GM23338 (cell line): ENCODE results near the gene ECM2. TPM values are rescaled to one million over a fixed set of nuclear protein-coding genes. Genes with fewer than 3 reads are reported as not detected.

Source experiments
- ATAC-seq: fragments of 200-7000 bp; cut with Tn5 transposase; 3 replicates; pipeline ENCODE4 v1.9.1; 2020
- DNase-seq: peaks from one replicate; pipeline ENCODE4 v3.0.0-alpha.2; 2015; ENCODE audit warnings: low spot score
- H2AFZ ChIP-seq: fragments of 200-600 bp; sonication (generic); 2 replicates; pipeline ENCODE4 v1.8.0; 2016; ENCODE audit warnings: antibody characterized with exemption, mild to moderate bottlenecking, moderate library complexity
- H3F3A ChIP-seq: fragments of 200-600 bp; sonication (generic); replicated peaks from 2 replicates; pipeline ENCODE4 v1.8.0; 2017; ENCODE audit warnings: antibody characterized with exemption, mixed run types, low read depth
- H3K27ac ChIP-seq: fragments of 200-600 bp; sonication (generic); 2 replicates; pipeline ENCODE4 v1.6.1; 2016; ENCODE audit warnings: low read depth
- H3K27me3 ChIP-seq: fragments of 200-600 bp; sonication (generic); 2 replicates; pipeline ENCODE4 v1.8.0; 2016; ENCODE audit warnings: mild to moderate bottlenecking, mixed run types, moderate library complexity; ENCODE audit not compliant: insufficient read depth
- H3K36me3 ChIP-seq: fragments of 200-600 bp; sonication (generic); 2 replicates; pipeline ENCODE4 v1.8.0; 2016; ENCODE audit warnings: mild to moderate bottlenecking; ENCODE audit not compliant: insufficient read depth
- H3K4me1 ChIP-seq: fragments of 200-600 bp; sonication (generic); 2 replicates; pipeline ENCODE4 v1.8.0; 2016; ENCODE audit warnings: mild to moderate bottlenecking, moderate library complexity; ENCODE audit not compliant: insufficient read depth
- H3K4me2 ChIP-seq: fragments of 200-600 bp; sonication (generic); 2 replicates; pipeline ENCODE4 v1.7.1; 2017; ENCODE audit warnings: mixed run types
- H3K4me3 ChIP-seq: fragments of 200-600 bp; sonication (generic); 2 replicates; pipeline ENCODE4 v1.6.1; 2016; ENCODE audit warnings: mixed run types
- H3K79me2 ChIP-seq: fragments of 200-600 bp; sonication (generic); replicated peaks from 2 replicates; pipeline ENCODE4 v1.8.0; 2017; ENCODE audit warnings: mild to moderate bottlenecking; ENCODE audit not compliant: insufficient read depth
- H3K9me2 ChIP-seq: fragments of 200-600 bp; sonication (generic); 2 replicates; pipeline ENCODE4 v1.8.0; 2017; ENCODE audit not compliant: insufficient read depth
- H4K20me1 ChIP-seq: fragments of 200-600 bp; sonication (generic); replicated peaks from 2 replicates; pipeline ENCODE4 v1.8.0; 2017; ENCODE audit warnings: mild to moderate bottlenecking; ENCODE audit not compliant: insufficient read depth
- H3K27ac Mint-ChIP-seq: 2 replicates; pipeline ENCODE4 v1.8.0; 2020; ENCODE audit warnings: inconsistent platforms, mild to moderate bottlenecking, moderate library complexity, mixed read lengths
- H3K27me3 Mint-ChIP-seq: 3 replicates; pipeline ENCODE4 v1.8.0; 2022; ENCODE audit warnings: low read depth, mild to moderate bottlenecking, moderate library complexity, mixed read lengths, inconsistent platforms; ENCODE audit not compliant: insufficient read depth, poor library complexity
- H3K36me3 Mint-ChIP-seq: 3 replicates; pipeline ENCODE4 v1.8.0; 2021; ENCODE audit warnings: low read depth, mild to moderate bottlenecking, inconsistent platforms, moderate library complexity, mixed read lengths
- H3K4me1 Mint-ChIP-seq: 3 replicates; pipeline ENCODE4 v1.8.0; 2020; ENCODE audit warnings: mild to moderate bottlenecking, inconsistent platforms, mixed read lengths
- H3K4me3 Mint-ChIP-seq: 3 replicates; pipeline ENCODE4 v1.8.0; 2021; ENCODE audit warnings: moderate library complexity, mild to moderate bottlenecking, inconsistent platforms, mixed read lengths
- H3K9me3 Mint-ChIP-seq: 3 replicates; pipeline ENCODE4 v1.8.0; 2020; ENCODE audit warnings: moderate library complexity, mild to moderate bottlenecking, inconsistent platforms, mixed read lengths
- ETS1 ChIP-seq: IDR thresholded peaks from 2 replicates; pipeline ENCODE4 v1.6.1; 2016; ENCODE audit warnings: antibody characterized with exemption
- REST ChIP-seq: IDR thresholded peaks from one replicate; pipeline ENCODE4 v1.6.1; 2018; ENCODE audit warnings: antibody characterized with exemption; ENCODE audit not compliant: unreplicated experiment
- STAT1 ChIP-seq: IDR thresholded peaks from one replicate; pipeline ENCODE4 v1.6.1; 2016; ENCODE audit warnings: antibody characterized with exemption; ENCODE audit not compliant: unreplicated experiment
- ZNF331 ChIP-seq: fragments of 250-450 bp; sonication (Bioruptor Pico); IDR thresholded peaks from 2 replicates; pipeline ENCODE4 v1.5.0; 2020; ENCODE audit warnings: low read depth, mild to moderate bottlenecking, moderate library complexity
- ZNF462 ChIP-seq: fragments of 250-450 bp; sonication (Bioruptor Pico); IDR thresholded peaks from 2 replicates; pipeline ENCODE4 v1.5.0; 2020; ENCODE audit warnings: mild to moderate bottlenecking, moderate library complexity
- polyA plus RNA-seq: library from polyadenylated mRNA; unstranded; fragments of >200 nt; fragmentation: Nextera tagmentation; extraction: Ambion mirVana; gene quantifications from 2 replicates; pipeline ENCODE4 v1.2.1, GENCODE V29; 2016
- total RNA-seq: library from RNA; depleted of rRNA; stranded (reverse); fragments of >200 nt; shearing (Covaris generic); gene quantifications from 2 replicates; pipeline ENCODE4 v1.2.3, GENCODE V29; 2014
- TF ChIP-seq, protein P1 (sequence below), 2 experiments: fragments of 200-600 bp in 1 of 2; sonication (generic) in 1 of 2; conservative IDR thresholded peaks; 2 replicates each; pipeline versions ENCODE4 v1.5.1 to v1.6.1; 2016 to 2017; ENCODE audit warnings: antibody characterized with exemption in 2 of 2, low read depth in 2 of 2, mild to moderate bottlenecking in 2 of 2, moderate library complexity in 1 of 2

The ECM2 gene
- total and polyA plus RNA-seq, 2 experiments from 2014 or later: 0.79 TPM; not detected in 1

DNA sequence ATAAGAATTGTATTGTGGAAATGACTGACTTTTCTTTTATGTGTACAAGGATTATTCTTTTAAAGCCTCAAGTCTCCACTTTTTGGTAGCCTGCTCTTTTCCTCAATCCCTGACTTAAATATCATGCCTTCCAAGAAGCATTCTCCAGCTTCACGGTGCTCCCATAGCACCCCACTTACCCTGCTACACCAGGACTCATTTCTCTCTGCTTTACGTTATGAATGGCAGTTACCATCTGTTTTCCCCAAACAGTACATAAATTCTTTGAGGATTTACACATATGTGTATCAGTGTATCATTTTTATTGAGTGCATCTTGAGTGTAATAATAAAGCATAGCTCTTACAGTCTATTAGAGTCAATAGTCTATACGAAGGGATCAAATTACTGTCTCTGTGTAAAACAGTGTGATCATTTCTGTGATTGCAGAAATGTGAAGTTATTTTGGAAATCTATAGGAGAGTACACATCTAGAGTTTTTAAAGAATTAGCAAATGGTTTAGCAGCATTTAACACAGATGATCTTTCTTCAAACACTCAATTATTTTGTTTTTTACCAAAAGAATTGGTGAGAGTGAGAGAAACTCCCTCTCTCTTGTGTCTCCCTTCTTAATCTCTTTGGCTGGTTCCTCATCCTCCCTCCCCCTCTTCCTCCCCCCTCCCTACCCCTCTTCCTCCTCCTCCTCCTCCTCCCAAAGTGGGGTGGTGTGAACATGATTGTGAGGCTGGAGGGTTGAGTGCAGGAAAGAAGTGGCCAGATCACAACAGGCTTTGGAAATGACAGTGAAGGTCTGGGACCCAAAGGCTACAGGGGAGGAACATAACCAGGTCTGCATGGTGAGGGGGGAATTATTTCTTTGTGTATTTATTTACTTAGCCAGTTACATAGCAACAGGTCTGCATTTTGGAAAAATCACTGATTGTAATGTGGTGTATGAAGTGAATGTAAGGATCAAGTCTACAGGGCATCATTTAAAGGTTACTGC lies 27.6 kb upstream of the ECM2 start:
- peaks cover 2% of the 10 kb centered on the region; the same call in 1 of the 2 replicates for H3K9me2 ChIP-seq
- Mint-ChIP-seq H3K27me3 (peaks cover 5% of the 10 kb centered on the region), H3K4me1 (peaks cover 16% of the 10 kb centered on the region), H3K27ac (no peak overlapping the region), H3K9me3 (no peaks in the 10 kb centered on the region), H3K4me3 (no peak overlapping the region), H3K36me3 (no peaks in the 10 kb centered on the region)
- H3K36me3 ChIP-seq: no peaks in the 10 kb centered on the region
- no peak for TF ChIP-seq STAT1
- TF ChIP-seq REST: no peak
- TF ChIP-seq, protein P1, sequence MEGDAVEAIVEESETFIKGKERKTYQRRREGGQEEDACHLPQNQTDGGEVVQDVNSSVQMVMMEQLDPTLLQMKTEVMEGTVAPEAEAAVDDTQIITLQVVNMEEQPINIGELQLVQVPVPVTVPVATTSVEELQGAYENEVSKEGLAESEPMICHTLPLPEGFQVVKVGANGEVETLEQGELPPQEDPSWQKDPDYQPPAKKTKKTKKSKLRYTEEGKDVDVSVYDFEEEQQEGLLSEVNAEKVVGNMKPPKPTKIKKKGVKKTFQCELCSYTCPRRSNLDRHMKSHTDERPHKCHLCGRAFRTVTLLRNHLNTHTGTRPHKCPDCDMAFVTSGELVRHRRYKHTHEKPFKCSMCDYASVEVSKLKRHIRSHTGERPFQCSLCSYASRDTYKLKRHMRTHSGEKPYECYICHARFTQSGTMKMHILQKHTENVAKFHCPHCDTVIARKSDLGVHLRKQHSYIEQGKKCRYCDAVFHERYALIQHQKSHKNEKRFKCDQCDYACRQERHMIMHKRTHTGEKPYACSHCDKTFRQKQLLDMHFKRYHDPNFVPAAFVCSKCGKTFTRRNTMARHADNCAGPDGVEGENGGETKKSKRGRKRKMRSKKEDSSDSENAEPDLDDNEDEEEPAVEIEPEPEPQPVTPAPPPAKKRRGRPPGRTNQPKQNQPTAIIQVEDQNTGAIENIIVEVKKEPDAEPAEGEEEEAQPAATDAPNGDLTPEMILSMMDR (conservative IDR thresholded peaks at IDR 0.05; ENCODE audit: low read depth in 2 of 2): no peak
- TF ChIP-seq ZNF331 (CRISPR knock-in tag): no peak
- TF ChIP-seq ZNF462 (CRISPR knock-in tag): no peak
- TF ChIP-seq ETS1: no peak
- no peaks in the 10 kb centered on the region for H4K20me1 ChIP-seq
- peaks cover 3% of the 10 kb centered on the region; the same call in 1 of the 2 replicates for H3K4me1 ChIP-seq
- no peaks in the 10 kb centered on the region for H3K79me2 ChIP-seq
- H3K27me3 ChIP-seq: no peaks in the 10 kb centered on the region
- ATAC-seq (no peak), DNase-seq (no peak)
- H3K27ac ChIP-seq: no peak overlapping the region
- no peak overlapping the region for H3K4me2 ChIP-seq
- no peak overlapping the region for H3K4me3 ChIP-seq
- no peak overlapping the region for H2AFZ ChIP-seq
- no peaks in the 10 kb centered on the region for H3F3A ChIP-seq
